G401 (cell line): ENCODE data around the gene IPO11. TPM values are rescaled to one million over a fixed set of nuclear protein-coding genes. Genes with fewer than 3 reads are reported as not detected.
"Not testable (repeated sequence)": the region's sequence is repeated elsewhere in the genome, so short reads cannot be mapped to it uniquely, and the experiment has no call there.

Source experiments
- DNase-seq: peaks from one replicate; pipeline ENCODE4 v3.0.0-alpha.2; 2015; ENCODE audit warnings: low spot score
- in situ Hi-C: cut with HindIII; loops from 2 replicates; pipeline ENCODE4 v1.10.0; 2016; ENCODE audit warnings: low sequenced_read_pairs, mixed read lengths
- total RNA-seq: library from RNA; depleted of rRNA; stranded (reverse); fragments of >200 nt; shearing (Covaris generic); gene quantifications from 2 replicates; pipeline ENCODE4 v1.2.3, GENCODE V29; 2014

Gene IPO11
- total RNA-seq, 1 experiment from 2014 or later: 48.2 TPM

DNA sequence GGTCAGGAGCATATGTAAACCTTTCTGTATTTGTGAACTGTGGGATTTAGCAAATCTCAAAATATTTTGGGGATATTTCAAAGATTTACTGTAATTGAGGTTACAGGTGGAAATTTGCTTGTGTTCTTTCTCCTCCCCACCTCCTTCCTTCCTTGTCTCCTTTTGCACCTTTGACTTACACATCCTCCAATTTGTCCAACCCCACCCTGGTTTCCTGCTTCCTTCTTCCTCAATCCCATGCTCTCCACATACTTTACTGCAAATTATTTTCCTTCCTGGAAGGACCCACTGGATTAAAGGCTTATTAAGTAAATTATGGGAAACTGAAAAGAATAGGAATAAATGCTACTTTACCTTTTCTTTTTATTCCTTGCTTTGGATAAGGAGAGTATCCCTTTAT lies 91.6 kb downstream of the IPO11 start:
- DNase-seq: no peak
- in situ Hi-C loops: no loop called here

DNA sequence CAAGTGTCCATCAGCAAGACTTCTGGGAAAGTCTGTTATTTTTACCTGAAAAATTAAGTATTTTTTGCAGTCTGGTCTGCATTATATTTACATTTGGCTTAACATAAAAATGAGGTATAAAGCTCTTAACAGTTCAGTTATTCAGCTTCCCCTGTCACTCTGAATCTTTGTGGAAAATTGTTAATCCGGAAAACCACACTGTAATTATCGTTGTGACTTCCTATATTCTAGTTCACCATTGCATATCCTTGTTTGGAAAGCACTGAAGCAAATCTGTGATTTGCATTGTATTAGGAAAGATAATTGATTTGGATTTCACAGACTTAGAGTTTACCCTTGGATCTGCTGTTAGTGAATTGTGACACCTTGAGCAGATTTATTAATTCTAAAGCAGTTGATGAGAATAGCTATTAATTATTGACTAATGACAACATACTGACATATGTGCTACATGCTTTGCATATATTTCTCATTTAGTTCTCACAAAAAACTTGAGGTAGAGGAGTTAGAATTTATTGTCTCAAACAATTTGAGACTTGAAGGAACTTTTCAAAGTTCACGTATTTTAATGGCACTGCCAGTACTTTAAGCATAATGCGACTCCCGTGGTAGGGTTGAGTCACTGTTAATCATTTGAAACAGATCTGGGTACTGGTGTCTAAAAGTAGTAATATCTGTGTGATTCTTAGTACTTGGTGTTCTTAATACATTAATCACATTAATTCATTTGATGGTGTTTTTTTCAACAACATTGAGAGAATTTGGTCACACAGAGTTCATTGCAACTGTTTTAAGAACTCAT lies 94.3 kb downstream of the IPO11 start:
- in situ Hi-C loops: no loop called here

GRCh38 chr5:62508760-62509159 lies 96.2 kb downstream of the IPO11 start:
- in situ Hi-C loops, DNase-seq: not testable (repeated sequence)

More for the DNA sequence above, 94.3 kb downstream of the IPO11 start:
- no peak for DNase-seq

DNA sequence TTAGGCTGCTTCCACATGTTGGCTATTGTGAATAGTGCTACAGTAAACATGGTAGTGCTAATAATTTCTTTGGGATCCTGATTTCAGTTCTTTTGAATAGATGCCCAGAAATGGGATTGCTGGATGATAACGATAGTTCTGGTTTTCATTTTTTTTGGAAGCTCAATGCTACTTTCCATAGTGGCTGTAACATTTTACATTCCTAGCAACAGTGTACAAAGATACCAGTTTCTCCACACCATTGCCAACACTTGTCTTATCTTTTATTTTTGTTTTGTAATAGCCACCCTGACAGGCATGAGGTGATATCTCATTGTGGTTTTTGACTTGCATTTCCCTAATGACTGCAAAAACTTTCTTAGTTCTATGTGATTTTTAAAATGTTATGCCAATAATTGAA lies 97.2 kb downstream of the IPO11 start:
- no peak for DNase-seq
- in situ Hi-C loops: no loop called here

- DNase-seq, in situ Hi-C loops: not testable (repeated sequence)
Observed at GRCh38 chr5:62513085-62513484, 100.5 kb downstream of the IPO11 start.

- in situ Hi-C loops: no loop called here
Observed at GRCh38 chr5:62514510-62515119, 102.1 kb downstream of the IPO11 start.

DNA sequence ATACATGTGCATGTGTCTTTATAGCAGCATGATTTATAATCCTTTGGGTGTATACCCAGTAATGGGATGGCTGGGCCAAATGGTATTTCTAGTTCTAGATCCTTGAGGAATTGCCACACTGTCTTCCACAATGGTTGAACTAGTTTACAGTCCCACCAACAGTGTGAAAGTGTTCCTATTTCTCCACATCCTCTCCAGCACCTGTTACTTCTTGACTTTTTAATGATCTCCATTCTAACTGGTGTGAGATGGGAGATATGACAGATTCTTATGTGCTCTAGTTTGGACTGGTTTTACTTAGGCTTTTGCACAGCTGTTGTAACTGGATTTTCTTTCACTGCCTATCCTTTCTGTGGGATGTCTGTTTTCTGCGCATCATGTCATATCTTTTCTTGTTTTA lies 108.2 kb downstream of the IPO11 start:
- in situ Hi-C loops: not testable (repeated sequence)

More at GRCh38 chr5:62514510-62515119, 102.1 kb downstream of the IPO11 start:
- DNase-seq: no peak

GRCh38 chr5:62521319-62521718 lies 108.8 kb downstream of the IPO11 start:
- no peak for DNase-seq
- in situ Hi-C loops: no loop called here

More for the DNA sequence above, 108.2 kb downstream of the IPO11 start:
- DNase-seq: not testable (repeated sequence)

DNA sequence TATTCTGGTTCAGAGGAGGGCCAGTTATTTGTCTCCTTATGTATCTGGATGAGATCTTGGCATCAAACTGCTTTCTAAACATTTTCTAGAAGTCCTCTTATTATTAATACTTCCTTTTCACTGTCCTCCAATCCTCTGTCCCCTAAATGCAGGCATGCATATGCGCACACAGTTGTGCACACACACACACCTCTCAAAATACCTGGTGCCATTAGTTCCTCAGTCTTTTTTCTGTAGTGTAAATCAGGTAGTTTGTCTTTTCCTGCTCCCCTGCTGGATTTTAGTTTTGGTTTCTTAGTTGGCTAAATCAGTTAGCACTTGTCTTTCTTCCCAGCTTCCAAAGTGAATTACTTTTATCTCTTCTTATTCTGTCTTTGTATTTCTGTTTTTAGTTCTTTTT lies 110.2 kb downstream of the IPO11 start:
- in situ Hi-C loops: no loop called here
- no peak for DNase-seq

- DNase-seq: no peak
- in situ Hi-C loops: no loop called here
Observed at GRCh38 chr5:62533597-62533996, 121.0 kb downstream of the IPO11 start.

DNA sequence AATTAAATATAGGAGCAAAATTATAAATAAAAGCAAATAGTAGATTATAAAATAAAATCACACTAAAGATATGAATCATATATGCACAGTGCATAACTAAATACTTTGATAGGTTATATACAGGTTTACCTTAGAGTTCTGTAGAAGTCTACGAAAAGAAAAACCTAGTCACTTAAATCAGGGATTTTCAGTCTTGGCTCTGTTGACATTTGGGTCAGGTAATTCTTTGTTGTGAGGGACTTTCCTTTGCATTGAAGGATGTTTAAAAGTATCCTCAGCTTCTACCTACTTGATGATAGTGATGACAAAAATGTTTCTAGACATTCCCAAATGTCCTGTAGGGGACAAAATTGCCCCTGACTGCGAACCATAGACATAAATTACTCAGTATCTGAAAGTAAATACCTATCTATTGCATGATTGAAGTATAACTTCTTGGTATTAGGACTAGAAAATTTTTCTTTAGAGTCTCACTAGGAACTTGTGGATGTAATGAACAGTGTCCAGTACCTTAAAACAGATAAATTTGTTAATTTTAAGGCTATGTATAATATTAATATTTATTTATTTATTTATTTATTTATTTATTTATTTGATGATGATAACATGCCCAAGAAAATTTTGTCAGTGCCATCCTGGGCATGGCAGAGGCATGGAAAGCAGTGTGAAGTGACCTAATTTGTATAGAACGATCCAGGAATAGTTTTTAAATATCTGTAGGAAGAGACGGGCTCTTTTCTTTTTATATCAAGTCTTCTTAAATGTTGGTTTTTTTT lies 122.1 kb downstream of the IPO11 start:
- no peak for DNase-seq
- in situ Hi-C loops: no loop called here

GRCh38 chr5:62536232-62536631 lies 123.7 kb downstream of the IPO11 start:
- no peak for DNase-seq
- in situ Hi-C loops: no loop called here

GRCh38 chr5:62536783-62537182 lies 124.2 kb downstream of the IPO11 start:
- no peak for DNase-seq
- in situ Hi-C loops: no loop called here

- no peak for DNase-seq
- in situ Hi-C loops: no loop called here
Observed at GRCh38 chr5:62538017-62538942, 125.7 kb downstream of the IPO11 start.

DNA sequence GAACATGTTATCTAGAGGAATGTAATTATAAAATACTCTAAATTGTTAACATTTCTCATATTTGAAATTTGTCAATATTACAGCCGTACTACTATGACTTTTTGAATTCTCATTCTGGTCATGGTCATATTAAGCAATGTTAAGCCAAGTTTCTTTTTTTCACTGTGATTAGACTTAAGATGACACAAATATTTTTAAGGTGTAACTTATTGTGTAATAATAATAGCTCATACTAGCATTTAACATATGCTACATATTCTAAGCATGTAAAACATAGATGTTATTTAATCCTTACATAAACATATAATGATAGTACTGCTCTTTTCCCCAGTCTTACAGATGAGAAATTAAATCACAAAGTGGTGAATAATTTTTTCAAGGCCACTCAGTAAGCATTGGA lies 130.2 kb downstream of the IPO11 start:
- no peak for DNase-seq
- in situ Hi-C loops: no loop called here

DNA sequence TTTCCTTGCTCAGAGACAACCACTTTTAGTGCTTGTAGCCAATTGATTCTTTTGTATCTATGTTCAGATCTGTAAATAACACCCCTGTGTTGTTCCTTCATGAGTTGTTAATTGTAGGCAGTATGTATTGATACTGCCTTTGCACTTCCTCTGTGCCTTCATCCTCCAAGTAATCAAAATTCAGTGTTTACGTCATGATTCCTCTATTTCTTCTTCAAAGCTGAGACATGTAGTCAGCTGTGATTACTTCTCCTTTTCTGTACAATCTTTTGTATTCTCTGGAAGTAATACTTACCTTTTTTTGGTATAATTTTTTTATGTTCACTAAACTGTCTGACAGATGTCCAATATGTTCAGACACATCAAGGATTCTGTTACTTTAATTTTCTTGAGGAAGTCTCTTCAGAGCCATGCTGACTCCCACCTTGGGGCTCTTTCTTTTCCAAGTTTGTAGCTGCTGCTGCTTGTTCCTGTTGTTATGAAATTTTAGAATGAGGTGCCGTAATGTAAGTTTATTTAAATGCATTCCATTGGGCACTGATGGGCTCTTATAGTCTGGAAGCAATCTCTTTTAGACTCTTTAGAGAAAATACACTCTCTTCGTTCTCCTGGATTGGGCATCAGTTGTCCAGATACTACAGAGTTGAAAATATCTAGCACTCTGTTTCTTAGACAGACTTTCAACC lies 135.5 kb downstream of the IPO11 start:
- no peak for DNase-seq
- in situ Hi-C loops: no loop called here

- in situ Hi-C loops: no loop called here
- DNase-seq: no peak
Observed at GRCh38 chr5:62550103-62550502, 137.5 kb downstream of the IPO11 start.

GRCh38 chr5:62555930-62556329 lies 143.4 kb downstream of the IPO11 start:
- in situ Hi-C loops: no loop called here
- no peak for DNase-seq
